Gastroesophageal sphincter (tissue), 3 donors: ENCODE data around the gene MCC.

Experiments
- CTCF ChIP-seq, 4 experiments: fragments of 200-600 bp in 2 of 4; fragments of 450-650 bp in 2 of 4; sonication (generic) in 1 of 4; IDR thresholded peaks; one replicate each; pipeline ENCODE4 v1.5.1; 2017 to 2019; ENCODE audit warnings: antibody characterized with exemption in 4 of 4, mild to moderate bottlenecking in 2 of 4, moderate library complexity in 2 of 4
- EP300 ChIP-seq: sonication (generic); formaldehyde crosslinking; IDR thresholded peaks from one replicate; pipeline ENCODE4 v1.6.1; 2017; ENCODE audit warnings: antibody characterized with exemption, mild to moderate bottlenecking
- POLR2A ChIP-seq, 2 donors: fragments of 450-650 bp; IDR thresholded peaks; one replicate each; pipeline ENCODE4 v1.6.1; 2017; ENCODE audit warnings: antibody characterized with exemption in 2 of 2, mild to moderate bottlenecking in 2 of 2, moderate library complexity in 1 of 2
- POLR2AphosphoS5 ChIP-seq: sonication (generic); formaldehyde crosslinking; IDR thresholded peaks from one replicate; pipeline ENCODE4 v1.6.1; 2017; ENCODE audit warnings: antibody characterized with exemption

GRCh38 chr5:113201715-113202114 is 286.5 kb downstream of the MCC start:
- TF ChIP-seq POLR2AphosphoS5 (no peak), CTCF (IDR thresholded peaks at IDR 0.05) (no peak), POLR2A (IDR thresholded peaks at IDR 0.05) (no peak), EP300 (no peak)
